Kidney capillary endothelial cell (primary cell): ENCODE measurements around the gene ATP2A1.

ENCODE experiments used
- DNase-seq: peaks from one replicate; pipeline ENCODE4 v3.0.0-alpha.2; 2018; ENCODE audit warnings: low spot score

Gene ATP2A1

DNA sequence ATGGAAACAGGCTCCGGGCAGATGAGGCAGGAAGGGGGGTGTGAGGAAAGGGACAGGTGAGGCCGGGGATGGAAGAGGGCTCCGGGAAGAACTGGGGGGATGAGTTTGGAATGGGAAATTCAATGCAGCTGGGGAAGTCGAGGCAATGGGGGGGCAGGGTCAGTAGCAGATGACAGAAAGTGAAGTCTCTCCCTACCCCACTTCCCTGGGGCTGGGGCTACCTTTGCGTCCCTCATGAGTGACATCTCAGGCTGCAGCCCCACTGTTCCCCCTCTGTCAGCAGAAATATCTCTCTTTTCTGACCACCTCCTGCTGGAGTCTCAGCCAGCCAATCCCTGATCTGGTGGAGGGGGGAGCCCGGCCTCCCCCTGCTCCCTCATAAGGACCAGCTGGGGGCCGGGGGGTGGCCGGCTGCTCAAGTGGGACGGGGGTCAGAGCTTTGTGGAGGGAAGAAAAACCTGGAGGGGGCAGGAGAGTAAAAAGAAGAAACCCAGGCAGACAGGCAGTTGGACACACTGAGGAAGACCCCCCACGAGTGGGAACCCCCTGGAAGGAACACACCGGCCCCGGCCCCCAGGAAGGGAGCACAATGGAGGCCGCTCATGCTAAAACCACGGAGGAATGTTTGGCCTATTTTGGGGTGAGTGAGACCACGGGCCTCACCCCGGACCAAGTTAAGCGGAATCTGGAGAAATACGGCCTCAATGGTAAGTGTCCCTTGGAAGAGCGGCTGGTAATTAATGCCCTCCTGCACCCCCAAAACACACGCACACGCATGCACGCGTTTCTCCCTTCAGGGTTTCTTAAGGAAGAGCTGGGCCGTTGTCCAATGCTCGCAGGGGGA is at the start of gene ATP2A1:
Gene ATP2A1, plus strand, starts transcription at position 406 of the 844 bp plus-strand sequence. Its CDS starts 184 bp downstream, at position 590.
- DNase-seq = no peak

- DNase-seq = no peak
Observed at GRCh38 chr16:28829747-28830146, 48.5 kb upstream of the ATP2A1 start.

DNA sequence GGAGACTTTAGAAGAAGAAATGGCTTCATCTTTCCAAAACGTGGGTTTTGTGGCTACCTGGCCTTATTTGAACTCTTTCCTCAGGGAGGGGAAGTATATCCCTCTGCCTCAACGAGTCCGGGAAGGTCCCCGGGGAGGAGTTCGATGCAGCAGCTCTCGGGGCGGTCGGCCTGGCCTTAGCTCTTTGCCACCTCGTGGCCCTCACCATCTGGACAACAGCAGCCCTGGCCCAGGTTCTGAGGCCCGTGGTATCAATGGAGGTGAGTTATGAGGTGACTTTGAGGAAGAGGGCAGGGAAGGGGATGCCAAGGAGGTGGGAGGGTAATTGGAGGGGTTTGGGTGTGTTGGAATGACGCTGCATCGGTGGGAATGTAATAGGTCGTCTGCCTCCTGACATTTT is 47.8 kb upstream of the ATP2A1 start:
- DNase-seq = no peak

DNA sequence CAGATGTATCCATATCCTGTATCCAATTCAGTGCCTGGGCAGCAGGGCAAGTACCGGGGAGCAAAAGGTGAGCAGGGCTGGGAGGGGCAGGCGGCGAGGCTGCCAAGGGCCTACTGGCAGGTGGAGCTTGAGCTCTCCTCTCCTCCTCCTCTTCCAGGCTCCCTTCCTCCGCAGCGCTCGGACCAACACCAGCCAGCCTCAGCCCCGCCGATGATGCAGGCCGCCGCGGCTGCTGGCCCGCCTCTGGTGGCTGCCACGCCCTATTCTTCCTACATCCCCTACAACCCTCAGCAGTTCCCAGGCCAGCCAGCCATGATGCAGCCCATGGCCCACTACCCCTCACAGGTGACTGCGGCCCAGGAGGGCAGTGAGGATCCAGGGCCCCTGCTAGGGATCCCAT is 43.9 kb upstream of the ATP2A1 start:
- DNase-seq = no peak

DNA sequence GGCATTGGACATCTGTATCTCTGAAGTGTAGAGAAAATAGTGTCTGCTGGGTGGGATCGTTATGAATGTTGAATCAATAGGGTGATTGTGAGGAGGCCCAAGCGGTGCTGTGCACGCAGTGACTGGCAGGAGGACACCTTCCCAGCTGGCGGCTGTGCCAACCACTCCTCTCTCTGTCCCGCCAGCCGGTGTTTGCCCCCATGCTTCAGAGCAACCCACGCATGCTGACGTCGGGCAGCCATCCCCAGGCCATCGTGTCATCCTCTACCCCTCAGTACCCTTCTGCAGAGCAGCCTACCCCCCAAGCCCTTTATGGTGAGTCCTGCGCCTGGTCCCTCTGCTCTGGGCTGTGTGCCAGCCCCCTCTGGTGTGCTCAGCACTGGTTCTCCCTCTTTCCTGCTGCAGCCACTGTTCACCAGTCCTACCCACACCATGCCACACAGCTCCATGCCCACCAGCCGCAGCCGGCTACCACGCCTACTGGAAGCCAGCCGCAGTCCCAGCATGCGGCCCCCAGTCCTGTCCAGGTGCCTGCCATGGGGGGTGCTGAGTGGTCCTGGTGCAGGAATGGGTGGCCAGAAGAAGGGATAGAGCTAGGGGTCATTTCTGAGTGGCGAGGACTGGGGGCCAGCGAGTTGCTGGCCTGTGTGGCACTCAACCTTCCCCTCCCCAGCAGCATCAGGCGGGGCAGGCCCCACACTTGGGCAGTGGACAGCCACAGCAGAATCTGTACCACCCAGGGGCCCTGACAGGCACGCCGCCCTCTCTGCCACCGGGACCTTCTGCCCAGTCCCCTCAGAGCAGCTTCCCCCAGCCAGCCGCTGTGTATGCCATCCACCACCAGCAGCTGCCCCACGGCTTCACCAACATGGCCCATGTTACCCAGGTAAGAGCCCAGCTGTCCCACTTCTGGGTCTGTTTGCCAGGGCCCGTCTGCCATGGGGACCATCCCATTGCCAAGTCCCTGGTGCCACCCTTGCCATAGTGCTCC is 43.1 kb upstream of the ATP2A1 start:
- DNase-seq = no peak

DNA sequence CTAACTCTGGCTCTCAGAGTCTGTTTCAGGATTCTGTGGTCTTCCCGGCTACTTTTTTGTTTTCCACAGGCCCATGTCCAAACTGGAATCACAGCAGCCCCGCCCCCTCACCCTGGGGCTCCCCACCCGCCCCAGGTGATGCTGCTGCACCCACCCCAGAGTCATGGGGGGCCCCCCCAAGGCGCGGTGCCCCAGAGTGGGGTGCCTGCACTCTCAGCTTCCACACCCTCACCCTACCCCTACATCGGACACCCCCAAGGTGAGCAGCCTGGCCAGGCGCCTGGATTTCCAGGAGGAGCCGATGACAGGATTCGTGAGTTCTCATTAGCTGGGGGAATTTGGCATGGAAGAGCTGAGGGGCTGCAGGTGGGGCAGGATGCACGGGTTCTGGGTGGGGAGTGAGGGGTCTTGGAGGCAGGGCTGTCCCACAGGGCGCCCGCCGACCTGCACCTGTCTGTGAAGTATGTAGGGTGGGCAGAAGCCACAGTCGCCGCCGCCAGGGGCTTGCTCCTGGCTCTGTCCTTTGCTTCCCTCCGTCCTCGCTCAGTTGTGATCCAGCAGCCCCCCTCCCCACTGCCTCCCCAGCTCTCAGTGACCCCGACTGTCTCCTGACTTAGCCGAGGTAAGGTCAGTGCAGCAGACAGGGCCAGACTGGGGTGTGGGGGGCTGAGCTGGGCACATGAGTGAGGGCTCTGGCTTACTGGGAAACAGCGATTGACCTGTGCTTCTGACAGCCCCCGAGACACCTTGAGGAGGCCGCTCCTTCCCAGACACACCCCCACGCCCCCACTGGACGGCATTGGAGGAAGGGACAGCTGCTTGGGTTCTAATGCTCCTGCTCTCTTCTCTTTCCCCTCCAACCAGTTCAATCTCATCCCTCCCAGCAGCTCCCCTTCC is 42.2 kb upstream of the ATP2A1 start:
- no peak for DNase-seq

- no peak for DNase-seq
Observed at GRCh38 chr16:28836761-28837064, 41.6 kb upstream of the ATP2A1 start.

DNA sequence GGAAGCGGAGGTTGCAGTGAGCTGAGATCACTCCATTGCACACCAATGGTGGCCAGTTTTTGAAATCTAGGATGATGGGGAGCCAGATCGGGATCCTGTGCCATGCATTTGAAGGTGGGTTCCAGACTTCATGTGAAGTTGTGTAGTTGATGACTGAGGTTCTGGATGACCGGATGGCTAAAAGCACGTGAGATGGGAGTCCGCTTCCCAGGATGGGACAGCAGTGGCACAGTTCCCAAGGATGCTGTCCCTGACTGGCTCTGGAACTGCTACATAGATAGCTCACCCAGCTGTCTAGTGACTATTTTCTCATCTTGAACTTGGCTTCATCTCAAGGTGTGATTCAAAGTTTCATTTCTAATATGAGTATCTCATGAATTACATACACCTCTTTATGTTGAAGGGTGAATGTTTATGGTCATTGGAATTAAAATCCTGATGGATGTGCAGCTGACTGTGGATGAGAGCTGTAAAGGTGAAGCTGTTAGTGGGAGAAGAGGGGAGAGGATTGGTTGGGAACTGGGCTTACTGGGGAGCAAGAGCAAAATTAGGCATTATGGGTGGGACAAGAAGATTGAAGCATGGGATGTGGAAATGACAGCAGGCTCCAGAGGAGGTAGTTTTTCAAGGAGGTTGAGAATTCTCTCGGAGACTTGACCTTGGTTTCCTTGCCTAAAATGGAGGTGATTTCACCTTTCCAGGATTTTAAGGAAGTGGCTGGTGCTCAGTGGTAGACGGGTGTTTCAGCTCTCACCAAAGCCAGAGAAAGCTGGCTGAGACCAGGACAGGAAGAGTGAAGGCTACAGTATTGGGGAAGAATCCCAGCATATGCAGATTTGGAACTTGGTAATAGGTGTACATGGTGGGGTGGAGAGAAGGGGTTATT is 40.4 kb upstream of the ATP2A1 start:
- no peak for DNase-seq

DNA sequence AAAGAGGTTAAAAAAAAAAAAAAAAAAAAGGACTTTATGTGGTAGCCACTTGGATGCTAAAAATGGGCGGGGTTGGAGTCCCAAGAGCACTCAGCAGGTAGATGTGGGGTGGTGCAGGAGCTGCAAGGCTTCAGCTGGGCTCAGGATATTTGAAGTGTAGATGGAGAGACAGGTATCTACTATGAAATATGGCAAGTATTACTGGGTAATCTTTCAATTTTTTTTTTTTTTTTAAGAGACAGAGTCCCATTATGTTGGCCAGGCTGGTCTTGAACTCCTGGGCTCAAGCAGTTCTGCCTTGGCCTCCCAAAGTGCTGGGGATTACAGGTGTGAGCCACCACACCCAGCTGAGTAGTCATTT is 39.8 kb upstream of the ATP2A1 start:
- DNase-seq = no peak

DNA sequence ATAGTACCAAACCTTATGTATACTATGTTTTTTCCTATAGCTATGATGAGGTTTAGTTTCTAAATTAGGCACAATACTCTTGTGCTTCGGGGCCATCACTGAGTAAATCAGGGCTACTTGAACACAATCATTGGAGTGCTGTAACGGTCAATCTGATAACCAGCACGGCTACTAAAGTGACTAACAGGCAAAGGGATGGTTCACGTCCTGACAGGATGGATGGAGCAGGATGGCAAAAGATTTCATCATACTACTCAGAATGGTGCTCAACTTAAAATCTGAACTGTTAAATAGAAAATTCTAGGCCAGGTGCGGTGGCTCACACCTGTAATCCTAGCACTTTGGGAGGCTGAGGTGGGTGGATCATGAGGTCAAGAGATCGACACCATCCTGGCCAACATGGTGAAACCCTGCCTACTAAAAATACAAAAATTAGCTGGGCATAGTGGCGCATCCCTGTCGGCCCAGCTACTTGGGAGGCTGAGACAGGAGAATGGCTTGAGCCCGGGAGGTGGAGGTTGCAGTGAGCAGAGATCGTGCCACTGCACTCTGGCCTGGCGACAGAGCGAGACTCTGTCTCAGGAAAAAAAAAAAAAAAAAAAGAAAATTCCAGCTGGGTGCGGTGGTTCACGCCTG is 39.2 kb upstream of the ATP2A1 start:
- no peak for DNase-seq

- DNase-seq = no peak
Observed at GRCh38 chr16:28839899-28840298, 38.4 kb upstream of the ATP2A1 start.

- no peak for DNase-seq
Observed at GRCh38 chr16:28842696-28843095, 35.6 kb upstream of the ATP2A1 start.

DNA sequence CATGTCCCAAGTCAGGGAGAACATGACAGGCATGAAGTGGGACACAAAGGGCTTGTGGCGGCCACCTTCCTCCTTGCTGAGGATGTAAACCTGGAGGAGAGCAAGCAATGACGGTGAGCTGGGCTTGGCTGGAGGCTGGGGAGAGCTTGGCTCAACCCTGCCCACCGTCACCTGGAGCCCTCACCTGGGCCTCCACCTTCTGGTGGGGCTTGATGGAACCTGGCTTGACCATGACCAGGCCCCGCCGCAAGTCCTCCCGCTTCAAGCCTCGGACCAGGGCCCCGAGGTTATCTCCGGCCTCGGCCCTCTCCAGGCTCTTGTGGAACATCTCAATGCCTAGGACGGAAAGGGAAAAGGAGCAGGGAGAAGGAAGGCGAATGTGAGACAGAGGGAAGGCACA is 34.5 kb upstream of the ATP2A1 start:
- DNase-seq = no peak

- DNase-seq = no peak
Observed at GRCh38 chr16:28844226-28844885, 33.9 kb upstream of the ATP2A1 start.

- DNase-seq = no peak
Observed at GRCh38 chr16:28845293-28845692, 33.0 kb upstream of the ATP2A1 start.

DNA sequence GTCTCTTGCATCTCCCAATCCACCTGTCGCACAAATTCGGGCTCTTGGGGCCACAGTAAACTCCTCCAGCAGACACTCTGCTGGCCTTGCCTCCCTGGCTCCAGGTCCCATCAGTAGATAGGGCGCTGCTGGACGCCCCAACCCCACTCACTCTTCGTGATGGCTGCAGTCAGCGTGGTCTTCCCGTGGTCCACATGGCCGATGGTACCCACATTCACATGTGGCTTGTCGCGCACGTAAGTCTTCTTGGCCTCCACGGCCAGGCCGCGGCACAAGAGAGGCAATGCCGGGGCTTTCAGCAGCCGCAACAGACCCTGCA is 32.6 kb upstream of the ATP2A1 start:
- no peak for DNase-seq

GRCh38 chr16:28846080-28846932 is 32.0 kb upstream of the ATP2A1 start, which contains the start of gene TUFM:
TSS of gene TUFM (minus strand) at chr16:28846348. CDS start at chr16:28846269, 79 bp downstream.
- peak; percentile 99 for DNase-seq

DNA sequence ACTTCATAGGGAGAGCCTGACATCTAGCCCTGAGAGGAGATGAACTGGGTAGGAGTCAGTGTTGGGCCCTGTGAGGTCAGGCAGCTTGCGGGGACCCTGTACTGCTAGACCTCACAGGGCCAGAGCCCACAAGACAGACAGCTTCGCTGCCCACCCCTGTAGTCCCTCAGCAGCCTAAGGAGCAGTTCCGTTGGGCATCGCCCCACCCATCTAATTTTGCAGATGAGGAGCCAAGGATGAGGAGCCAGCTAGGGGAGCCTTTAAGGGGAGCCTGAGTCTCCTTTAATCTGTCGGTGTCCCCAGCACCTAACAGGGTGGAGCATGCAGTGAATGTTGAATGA is 31.4 kb upstream of the ATP2A1 start:
- no peak for DNase-seq

DNA sequence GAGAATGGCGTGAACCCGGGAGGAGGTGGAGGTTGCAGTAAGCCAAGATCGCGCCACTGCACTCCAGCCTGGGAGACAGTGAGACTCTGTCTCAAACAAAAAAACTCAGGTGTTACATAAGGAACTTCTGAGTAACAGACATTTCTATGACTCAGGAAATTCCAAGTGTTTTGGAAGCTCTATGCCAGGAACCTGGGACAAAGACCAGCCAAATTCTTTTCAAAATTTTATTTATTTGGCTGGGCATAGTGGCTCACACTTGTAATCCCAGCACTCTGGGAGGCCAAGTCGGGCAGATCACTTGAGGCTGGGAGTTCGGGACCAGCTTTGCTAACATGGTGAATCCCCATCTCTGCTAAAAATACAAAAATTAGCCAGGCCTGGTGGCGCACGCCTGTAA is 19.9 kb upstream of the ATP2A1 start:
- no peak for DNase-seq
